Activated naive CD8-positive, alpha-beta T cell treated with anti-CD3 and anti-CD28 coated beads for 36 hours (primary cell): ENCODE data around the gene DIPK1A. TPM values are rescaled to one million over a fixed set of nuclear protein-coding genes. Genes with fewer than 3 reads are reported as not detected.
A peak's percentile ranks its signal among the peaks of the same experiment; 100 is the strongest.
"Not testable (repeated sequence)": the region's sequence is repeated elsewhere in the genome, so short reads cannot be mapped to it uniquely, and the experiment has no call there.

Source experiments
- DNase-seq: peaks from one replicate; pipeline ENCODE4 v3.0.0; 2021
- H3K27ac Mint-ChIP-seq: one replicate; pipeline ENCODE4 v1.8.0; 2022; ENCODE audit warnings: mild to moderate bottlenecking, moderate library complexity, mixed read lengths
- H3K27me3 Mint-ChIP-seq: one replicate; pipeline ENCODE4 v1.8.0; 2022; ENCODE audit warnings: mild to moderate bottlenecking, mixed read lengths
- H3K36me3 Mint-ChIP-seq: one replicate; pipeline ENCODE4 v1.8.0; 2021; ENCODE audit warnings: mild to moderate bottlenecking, mixed read lengths
- H3K4me1 Mint-ChIP-seq: one replicate; pipeline ENCODE4 v1.8.0; 2021; ENCODE audit warnings: mixed read lengths
- H3K4me3 Mint-ChIP-seq: one replicate; pipeline ENCODE4 v1.8.0; 2022; ENCODE audit warnings: mild to moderate bottlenecking, moderate library complexity, mixed read lengths
- H3K9me3 Mint-ChIP-seq: one replicate; pipeline ENCODE4 v1.8.0; 2022; ENCODE audit warnings: mixed read lengths
- total RNA-seq, 2 experiments: library from RNA; stranded (reverse); gene quantifications; one replicate each; pipeline ENCODE4 v1.2.3, GENCODE V29; 2021

Gene DIPK1A
- total RNA-seq, 2 experiments from 2014 or later: 8.4 to 9.4 TPM

- no peaks in the 10 kb centered on the region for H3K9me3 Mint-ChIP-seq
- no peak overlapping the region for H3K4me3 Mint-ChIP-seq
- no peaks in the 10 kb centered on the region for H3K27me3 Mint-ChIP-seq
- peak overlapping the region; percentile 42 for H3K27ac Mint-ChIP-seq
- DNase-seq: no peak
- peaks cover 51% of the 10 kb centered on the region for H3K4me1 Mint-ChIP-seq
- peaks cover 13% of the 10 kb centered on the region for H3K36me3 Mint-ChIP-seq
Observed at GRCh38 chr1:92992054-92992453, 30.8 kb upstream of the DIPK1A start.

DNA sequence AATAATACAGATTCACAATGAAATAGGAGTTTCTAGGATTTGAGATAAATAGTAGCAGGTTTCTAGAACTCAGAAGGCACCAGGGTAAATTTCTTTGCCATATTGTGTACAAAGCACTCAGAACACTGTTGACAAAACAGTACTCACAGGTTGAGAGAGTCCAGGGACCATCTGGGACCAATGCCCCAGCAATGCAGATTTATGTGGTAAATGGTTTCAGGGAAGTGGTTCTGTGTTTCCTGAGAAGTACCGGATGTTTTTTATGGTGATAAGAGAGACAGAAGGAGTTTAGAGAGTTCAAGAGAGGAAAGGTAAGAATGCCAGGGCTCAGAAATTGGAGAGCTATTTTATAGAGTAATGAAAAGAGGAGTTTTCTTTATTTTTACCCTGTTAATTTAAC, 29.6 kb upstream of the DIPK1A start:
- Mint-ChIP-seq H3K27ac (peak overlapping the region; percentile 50), H3K27me3 (no peaks in the 10 kb centered on the region), H3K36me3 (peaks cover 16% of the 10 kb centered on the region), H3K9me3 (no peaks in the 10 kb centered on the region), H3K4me1 (peaks cover 51% of the 10 kb centered on the region), H3K4me3 (no peak overlapping the region)
- DNase-seq: peak; percentile 23

DNA sequence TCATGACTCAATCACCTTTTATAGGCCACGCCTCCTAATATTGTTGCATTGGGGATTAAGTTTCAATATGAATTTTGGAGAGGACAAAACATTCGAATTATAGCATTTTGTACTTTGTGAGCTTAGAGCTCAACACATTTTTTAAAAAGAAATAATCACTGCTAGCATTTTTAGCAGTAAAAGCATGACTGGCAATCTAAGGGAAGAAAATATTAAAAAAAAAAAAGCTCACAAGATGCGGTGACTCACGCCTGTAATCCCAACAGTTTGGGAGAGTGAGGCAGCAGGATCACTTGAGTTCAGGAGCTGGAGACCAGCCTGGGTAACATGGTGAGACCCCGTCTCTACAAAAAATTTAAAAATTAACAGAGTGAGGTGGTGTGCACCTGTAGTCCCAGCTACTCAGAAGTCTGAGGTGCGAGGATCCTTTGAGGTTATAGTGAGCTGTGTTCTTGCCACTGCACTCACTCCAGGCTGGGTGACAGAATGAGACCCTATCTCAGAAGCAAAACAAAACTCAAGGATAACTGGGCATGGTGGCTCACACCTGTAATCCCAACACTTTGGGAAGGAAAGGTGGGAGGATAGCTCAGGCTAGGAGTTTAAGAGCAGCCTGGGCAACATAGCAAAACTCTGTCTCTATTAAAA, 28.8 kb upstream of the DIPK1A start:
- peak overlapping the region; percentile 83 for H3K27ac Mint-ChIP-seq
- H3K4me3 Mint-ChIP-seq: no peak overlapping the region
- peaks cover 55% of the 10 kb centered on the region for H3K4me1 Mint-ChIP-seq
- H3K36me3 Mint-ChIP-seq: peaks cover 20% of the 10 kb centered on the region
- DNase-seq: no peak
- no peaks in the 10 kb centered on the region for H3K27me3 Mint-ChIP-seq
- no peaks in the 10 kb centered on the region for H3K9me3 Mint-ChIP-seq

- no peak for DNase-seq
- Mint-ChIP-seq H3K4me3 (no peak overlapping the region), H3K27ac (peak overlapping the region; percentile 83), H3K36me3 (peaks cover 25% of the 10 kb centered on the region), H3K9me3 (peaks cover 1% of the 10 kb centered on the region), H3K4me1 (peaks cover 59% of the 10 kb centered on the region), H3K27me3 (no peaks in the 10 kb centered on the region)
Observed at GRCh38 chr1:92989253-92989652, 28.0 kb upstream of the DIPK1A start.

GRCh38 chr1:92987462-92987861, 26.2 kb upstream of the DIPK1A start:
- no peaks in the 10 kb centered on the region for H3K27me3 Mint-ChIP-seq
- peaks cover 1% of the 10 kb centered on the region for H3K9me3 Mint-ChIP-seq
- H3K36me3 Mint-ChIP-seq: peaks cover 39% of the 10 kb centered on the region
- H3K4me3 Mint-ChIP-seq: no peak overlapping the region
- H3K4me1 Mint-ChIP-seq: peaks cover 45% of the 10 kb centered on the region
- DNase-seq: no peak
- no peak overlapping the region for H3K27ac Mint-ChIP-seq

DNA sequence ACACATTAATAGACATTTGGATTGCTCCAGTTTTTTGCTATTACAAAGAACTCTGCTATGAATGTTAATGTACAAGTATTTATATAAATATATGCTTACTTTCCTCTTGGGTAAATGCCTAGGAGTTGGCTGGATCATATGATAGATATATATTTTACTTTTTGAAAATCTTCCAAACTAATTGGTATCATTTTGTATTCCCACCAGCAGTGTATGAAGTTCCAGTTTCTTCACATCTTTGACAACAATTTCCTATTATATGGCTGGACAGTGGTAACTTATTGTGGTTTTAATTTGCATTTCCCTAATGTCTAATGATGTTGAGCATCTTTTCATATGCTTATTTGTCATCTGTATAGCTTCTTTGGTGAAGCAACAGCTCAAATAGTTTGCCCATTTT, 23.8 kb upstream of the DIPK1A start:
- DNase-seq: no peak
- peaks cover 52% of the 10 kb centered on the region for H3K36me3 Mint-ChIP-seq
- peaks cover 4% of the 10 kb centered on the region for H3K9me3 Mint-ChIP-seq
- no peaks in the 10 kb centered on the region for H3K27me3 Mint-ChIP-seq
- no peak overlapping the region for H3K27ac Mint-ChIP-seq
- no peak overlapping the region for H3K4me3 Mint-ChIP-seq
- peaks cover 42% of the 10 kb centered on the region for H3K4me1 Mint-ChIP-seq

- Mint-ChIP-seq H3K36me3 (peaks cover 41% of the 10 kb centered on the region), H3K4me1 (peaks cover 56% of the 10 kb centered on the region), H3K4me3 (peak overlapping the region; percentile 69), H3K9me3 (peaks cover 4% of the 10 kb centered on the region), H3K27ac (peak overlapping the region; percentile 96), H3K27me3 (no peaks in the 10 kb centered on the region)
- DNase-seq: no peak
Observed at GRCh38 chr1:92980732-92981647, 19.7 kb upstream of the DIPK1A start.

DNA sequence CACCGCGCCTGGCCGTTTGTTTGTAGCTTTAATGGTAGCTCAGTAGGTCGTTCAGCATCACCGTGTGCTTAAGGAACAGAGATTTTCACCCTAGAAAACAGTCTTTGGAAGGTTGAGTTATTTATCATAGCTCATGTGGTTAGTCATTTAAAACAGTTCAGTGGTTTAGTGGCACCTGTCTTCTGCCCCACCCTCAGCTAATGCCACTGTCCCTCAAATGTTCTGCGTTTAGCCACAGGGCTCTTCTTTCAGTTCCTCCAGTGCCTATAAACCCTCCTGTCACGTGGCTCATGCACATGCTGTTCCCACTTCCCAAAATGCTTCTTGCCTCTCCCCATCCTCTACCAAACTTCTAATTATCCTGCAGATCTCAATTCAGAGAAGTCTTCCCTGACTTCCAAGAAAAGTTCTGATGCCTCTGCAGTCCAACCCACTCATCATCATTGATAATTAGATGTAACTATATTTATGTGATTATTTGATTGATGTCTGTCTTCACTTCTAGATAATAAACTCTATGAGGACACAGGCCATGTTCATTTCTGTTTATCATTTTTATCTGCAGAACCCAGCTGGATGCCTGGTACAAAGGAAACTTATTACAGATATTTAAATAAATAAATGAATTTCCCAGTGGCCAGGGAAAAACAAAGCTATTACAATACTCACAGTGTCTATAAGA, 14.4 kb upstream of the DIPK1A start:
- Mint-ChIP-seq H3K36me3 (peaks cover 2% of the 10 kb centered on the region), H3K4me3 (no peak overlapping the region), H3K9me3 (no peaks in the 10 kb centered on the region), H3K4me1 (peaks cover 73% of the 10 kb centered on the region), H3K27me3 (no peaks in the 10 kb centered on the region), H3K27ac (peak overlapping the region; percentile 93)
- DNase-seq: no peak

DNA sequence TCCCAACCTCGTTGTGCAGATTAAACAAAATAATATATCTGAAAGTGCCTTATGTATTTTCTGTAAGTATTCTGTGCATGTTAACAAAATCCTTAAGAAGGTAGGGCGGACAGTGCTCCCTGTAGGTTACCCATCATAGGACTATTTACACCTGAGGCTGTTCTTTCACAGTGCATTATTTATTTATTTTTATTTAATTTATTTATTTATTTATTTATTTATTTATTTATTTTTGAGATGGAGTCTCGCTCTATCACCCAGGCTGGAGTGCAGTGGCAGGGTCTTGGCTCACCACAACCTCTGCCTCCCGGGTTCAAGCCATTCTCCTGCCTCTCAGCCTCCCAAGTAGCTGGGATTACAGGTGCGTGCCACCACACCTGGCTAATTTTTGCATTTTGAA, 12.8 kb upstream of the DIPK1A start:
- H3K9me3 Mint-ChIP-seq, H3K27me3 Mint-ChIP-seq, H3K36me3 Mint-ChIP-seq, H3K4me3 Mint-ChIP-seq, DNase-seq: not testable (repeated sequence)
- peaks cover 71% of the 10 kb centered on the region for H3K4me1 Mint-ChIP-seq
- H3K27ac Mint-ChIP-seq: peak overlapping the region; percentile 88

DNA sequence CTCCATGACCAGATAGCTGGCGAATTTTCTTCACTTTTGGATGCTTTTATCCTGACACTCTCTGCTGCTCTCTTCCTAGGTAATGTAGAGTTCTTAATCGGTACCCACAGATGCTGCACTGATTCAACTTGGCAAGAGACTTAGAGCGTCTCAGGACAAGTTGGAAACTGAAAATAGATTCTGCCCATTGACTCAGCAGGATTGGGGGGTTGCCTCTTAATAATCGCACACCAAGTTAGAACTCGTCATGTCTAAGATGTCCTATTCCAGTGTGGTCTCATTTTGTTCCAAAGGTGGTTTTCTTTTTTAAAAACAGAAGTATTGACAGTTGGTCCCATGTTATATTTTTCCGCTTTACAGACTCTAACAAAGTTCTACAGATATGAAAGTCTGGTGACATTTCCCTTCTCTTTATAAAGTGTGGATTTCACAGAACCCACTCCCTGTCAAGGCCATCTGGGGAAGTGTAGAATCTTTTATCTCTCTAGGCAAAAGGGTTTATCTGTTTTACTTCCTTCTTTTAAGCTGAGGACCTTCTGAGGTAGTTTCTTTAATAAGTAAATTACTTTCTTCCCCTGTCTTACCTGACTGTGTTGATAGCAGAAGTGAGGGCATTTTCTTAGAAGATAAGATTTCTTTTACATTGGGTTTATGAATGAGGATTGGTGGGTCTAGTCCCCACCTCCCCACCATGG, 12.1 kb upstream of the DIPK1A start:
- H3K27me3 Mint-ChIP-seq: no peaks in the 10 kb centered on the region
- DNase-seq: peak; percentile 32
- peak overlapping the region; percentile 22 for H3K4me3 Mint-ChIP-seq
- H3K9me3 Mint-ChIP-seq: no peaks in the 10 kb centered on the region
- H3K36me3 Mint-ChIP-seq: peaks cover 1% of the 10 kb centered on the region
- H3K4me1 Mint-ChIP-seq: peaks cover 69% of the 10 kb centered on the region
- H3K27ac Mint-ChIP-seq: peak overlapping the region; percentile 88

- Mint-ChIP-seq H3K9me3 (no peaks in the 10 kb centered on the region), H3K27me3 (no peaks in the 10 kb centered on the region), H3K36me3 (peaks cover 1% of the 10 kb centered on the region), H3K4me1 (peaks cover 71% of the 10 kb centered on the region), H3K4me3 (no peak overlapping the region), H3K27ac (peak overlapping the region; percentile 88)
- no peak for DNase-seq
Observed at GRCh38 chr1:92972409-92973129, 11.3 kb upstream of the DIPK1A start.

GRCh38 chr1:92971932-92972331, 10.7 kb upstream of the DIPK1A start:
- not testable (repeated sequence) for H3K27ac Mint-ChIP-seq, H3K9me3 Mint-ChIP-seq, H3K36me3 Mint-ChIP-seq, H3K4me3 Mint-ChIP-seq, DNase-seq, H3K27me3 Mint-ChIP-seq
- H3K4me1 Mint-ChIP-seq: peaks cover 64% of the 10 kb centered on the region

GRCh38 chr1:92970990-92971689, 9.9 kb upstream of the DIPK1A start:
- Mint-ChIP-seq H3K4me1 (peaks cover 56% of the 10 kb centered on the region), H3K27ac (no peak overlapping the region), H3K27me3 (no peaks in the 10 kb centered on the region), H3K4me3 (no peak overlapping the region), H3K9me3 (no peaks in the 10 kb centered on the region), H3K36me3 (peaks cover 1% of the 10 kb centered on the region)
- no peak for DNase-seq

DNA sequence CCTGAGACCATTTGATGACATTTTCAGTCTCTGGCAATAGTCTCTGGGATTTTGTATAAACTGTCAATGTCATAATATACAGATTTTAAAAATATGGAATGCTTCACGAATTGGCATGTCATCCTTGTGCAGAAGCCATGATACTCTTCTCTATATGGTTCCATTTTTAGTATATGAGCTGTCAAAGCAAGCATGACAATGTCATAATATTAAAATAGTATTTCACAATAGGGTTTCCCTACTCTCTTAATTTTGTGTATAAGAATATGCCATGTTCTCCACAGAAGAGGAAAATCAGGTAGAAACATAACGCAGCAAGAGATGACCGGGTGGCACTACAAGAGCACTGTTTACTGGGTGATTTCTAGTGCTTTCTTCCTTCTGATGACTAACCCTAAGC, 8.3 kb upstream of the DIPK1A start:
- H3K27me3 Mint-ChIP-seq: no peaks in the 10 kb centered on the region
- H3K27ac Mint-ChIP-seq: no peak overlapping the region
- DNase-seq: no peak
- no peaks in the 10 kb centered on the region for H3K9me3 Mint-ChIP-seq
- peaks cover 44% of the 10 kb centered on the region for H3K4me1 Mint-ChIP-seq
- no peaks in the 10 kb centered on the region for H3K36me3 Mint-ChIP-seq
- H3K4me3 Mint-ChIP-seq: no peak overlapping the region
